ENCODE measurements around the gene INPP5F.

INPP5F gene

DNA sequence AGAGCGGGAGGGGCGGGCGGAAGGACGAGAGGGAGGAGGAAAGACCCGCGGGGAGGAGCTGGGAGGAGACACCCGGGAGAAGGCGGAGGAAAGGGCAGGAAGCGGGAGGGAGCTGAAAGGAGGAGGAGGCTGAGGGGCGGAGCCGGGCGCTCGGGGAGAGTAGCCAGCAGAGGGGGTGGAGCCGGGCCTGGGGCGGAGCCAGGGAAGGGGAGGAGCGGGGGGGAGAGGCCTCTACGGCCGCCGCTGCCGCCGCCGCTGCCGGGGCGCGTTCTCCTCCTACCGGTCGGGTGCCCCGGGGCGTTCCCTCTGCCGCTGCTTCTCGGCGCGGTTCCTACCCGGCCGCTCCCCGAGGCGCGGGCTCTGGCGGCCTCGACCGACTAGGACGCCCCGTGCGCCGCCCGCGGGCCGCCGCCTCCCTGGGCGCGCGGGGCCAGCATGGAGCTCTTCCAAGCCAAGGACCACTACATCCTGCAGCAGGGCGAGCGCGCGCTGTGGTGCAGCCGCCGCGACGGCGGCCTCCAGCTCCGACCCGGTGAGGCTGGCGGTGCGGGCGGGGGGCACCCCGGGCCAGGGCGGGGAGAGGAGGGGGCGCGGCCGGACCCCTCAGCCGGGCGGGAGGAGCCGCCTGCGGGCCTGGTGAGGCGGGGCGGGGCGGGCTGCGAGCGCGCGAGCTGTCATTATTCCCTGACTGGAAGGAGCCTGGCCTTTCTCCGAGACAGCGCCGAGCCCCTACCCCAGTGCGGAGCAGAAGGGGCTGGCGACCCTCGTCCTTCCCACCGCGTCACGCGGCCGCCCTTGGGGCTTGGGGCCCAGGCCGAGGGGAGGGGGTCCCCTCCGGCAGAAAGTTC, at the start of gene INPP5F:
Gene INPP5F, plus strand, starts transcription at position 223 of the 848 bp plus-strand sequence. Its CDS starts 213 bp downstream, at position 436.
- peak; percentile 98 to 100 (median 98) for DNase-seq (ENCODE audit: low read depth in 3 of 3)

- DNase-seq (ENCODE audit: low read depth in 3 of 3): no peak
Observed at GRCh38 chr10:119677126-119677525, 48.7 kb upstream of the INPP5F start.

- no peak for DNase-seq (ENCODE audit: low read depth in 3 of 3)
Observed at GRCh38 chr10:119677904-119678755, 47.7 kb upstream of the INPP5F start.

DNA sequence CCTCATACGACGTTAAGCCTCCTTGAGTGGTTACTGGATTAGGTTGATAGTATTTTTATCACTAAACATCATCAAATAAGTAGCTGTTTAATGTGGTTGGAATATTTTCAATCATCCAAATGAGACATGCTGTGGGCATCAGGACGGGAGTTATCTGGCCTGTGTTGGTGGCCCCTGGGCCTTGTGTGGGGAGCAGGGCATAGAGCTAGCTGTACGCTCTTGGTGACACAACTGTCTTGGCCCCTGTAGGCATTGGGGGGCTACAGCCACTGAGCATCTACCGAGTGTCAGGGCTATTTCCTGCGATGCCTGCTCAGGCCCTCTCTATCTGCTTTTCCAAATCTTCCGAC, 46.4 kb upstream of the INPP5F start:
- no peak for DNase-seq (ENCODE audit: low read depth in 3 of 3)

DNA sequence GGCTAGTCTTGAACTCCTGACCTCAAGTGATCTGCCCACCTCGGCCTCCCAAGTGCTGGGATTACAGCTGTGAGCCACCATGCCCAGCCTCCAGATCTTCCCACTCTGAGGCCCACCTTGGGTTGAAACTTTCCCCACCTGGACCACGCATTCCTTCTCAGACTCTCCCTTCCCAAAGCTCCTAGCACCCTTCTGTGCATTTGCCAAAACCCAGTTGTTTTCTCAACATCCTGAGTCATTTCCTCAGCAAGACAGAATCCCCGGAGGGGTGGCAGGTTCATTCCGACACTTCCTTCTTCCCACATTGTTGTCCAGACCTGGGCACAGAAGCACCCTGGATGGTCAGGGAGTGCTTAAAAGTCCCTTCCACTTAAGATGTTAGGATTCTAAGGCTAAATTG, 45.8 kb upstream of the INPP5F start:
- DNase-seq (ENCODE audit: low read depth in 3 of 3): no peak

- no peak for DNase-seq (ENCODE audit: low read depth in 3 of 3)
Observed at GRCh38 chr10:119680650-119681081, 45.2 kb upstream of the INPP5F start.

DNA sequence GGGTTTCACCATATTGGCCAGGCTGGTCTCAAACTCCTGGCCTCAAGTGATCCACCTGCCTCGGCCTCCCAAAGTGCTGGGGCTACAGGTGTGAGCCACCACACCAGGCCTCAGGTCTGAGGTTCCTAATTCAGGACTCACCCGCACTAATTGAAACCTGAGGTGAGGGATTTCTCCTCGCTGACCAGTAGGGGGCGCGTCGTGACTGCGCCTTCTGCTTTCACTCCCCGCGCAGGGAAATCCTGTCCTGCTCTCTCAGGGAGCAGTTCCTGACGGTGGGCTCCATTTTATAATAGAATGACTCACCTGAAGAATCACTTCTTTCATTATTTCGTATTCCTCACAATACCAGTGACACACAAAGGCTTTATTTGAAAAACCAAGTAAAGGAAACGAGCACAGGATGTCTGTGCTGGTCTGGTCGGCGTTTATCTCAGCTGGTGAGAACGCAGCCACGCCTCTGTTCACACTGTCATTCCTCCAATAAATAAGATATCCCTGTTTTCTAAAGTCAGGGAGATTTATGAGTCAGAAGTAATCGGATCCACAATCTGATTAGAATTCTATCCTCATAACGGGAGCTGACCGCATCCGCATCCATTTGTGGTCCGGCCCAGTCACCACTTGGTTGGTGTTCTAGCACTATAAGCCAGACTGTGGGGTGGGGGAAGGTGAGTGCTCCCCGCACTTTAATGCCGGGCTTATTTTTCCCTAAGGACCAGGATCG, 39.2 kb upstream of the INPP5F start:
- DNase-seq (ENCODE audit: low read depth in 3 of 3): peak; percentile 76 to 85 (median 81)

DNA sequence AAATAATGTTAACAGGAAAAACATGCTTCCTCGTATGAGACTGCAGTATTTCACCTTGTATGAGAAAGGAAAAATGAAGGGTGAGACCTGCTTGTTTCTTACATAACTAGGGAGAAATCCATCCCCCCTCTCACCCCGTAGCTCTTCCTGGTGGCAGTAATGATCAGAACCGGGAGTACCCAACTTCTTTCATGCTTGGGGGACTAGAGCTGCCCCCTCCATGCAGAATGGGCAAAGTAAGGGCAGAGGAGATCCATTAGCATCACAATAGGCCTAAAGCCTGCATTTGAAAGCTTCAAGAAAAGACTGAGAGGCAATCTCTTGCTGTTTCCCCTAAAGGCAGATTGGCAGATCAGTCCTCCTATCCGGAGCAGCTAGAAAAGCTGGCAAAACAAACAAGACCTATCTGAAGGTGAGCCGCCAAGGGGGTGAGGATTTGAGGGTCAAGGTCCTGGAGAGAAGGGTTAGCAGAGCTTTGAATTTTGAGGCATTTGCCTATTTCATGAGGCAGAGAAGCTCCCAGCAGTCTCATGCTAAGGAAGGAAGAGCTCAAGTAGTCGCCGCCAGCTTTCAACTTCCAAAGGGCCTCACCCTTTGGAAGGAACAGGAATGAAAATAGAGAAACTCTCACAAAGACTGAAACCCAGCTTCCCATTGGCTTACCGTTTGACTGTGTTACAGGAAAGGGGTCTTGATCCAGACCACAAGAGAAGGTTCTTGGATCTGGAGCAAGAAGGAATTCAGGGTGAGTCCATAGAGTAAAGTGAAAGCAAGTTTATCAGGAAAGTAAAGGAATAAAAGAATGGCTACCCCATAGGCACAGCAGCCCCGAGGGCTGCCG, 38.4 kb upstream of the INPP5F start:
- DNase-seq (ENCODE audit: low read depth in 3 of 3): no peak

DNA sequence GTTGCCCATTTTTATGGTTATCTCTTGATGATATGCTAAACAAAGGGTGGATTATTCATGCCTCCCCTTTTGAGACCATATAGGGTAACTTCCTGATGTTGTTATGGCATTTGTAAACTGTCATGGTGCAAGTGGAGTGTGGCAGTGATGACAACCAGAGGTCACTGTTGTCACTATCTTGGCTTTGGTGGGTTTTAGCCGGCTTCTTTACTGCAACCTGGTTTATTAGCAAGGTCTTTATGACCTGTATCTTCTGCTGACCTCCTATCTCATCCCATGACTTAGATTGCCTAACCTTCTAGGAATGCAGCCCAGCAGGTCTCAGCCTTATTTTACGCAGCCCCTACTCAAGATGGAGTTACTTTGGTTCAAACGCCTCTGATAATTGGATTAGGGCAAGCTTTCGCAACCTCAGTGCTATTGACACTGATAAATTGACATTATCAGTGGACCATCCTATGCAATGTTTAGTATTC, 37.8 kb upstream of the INPP5F start:
- no peak for DNase-seq (ENCODE audit: low read depth in 3 of 3)

- DNase-seq (ENCODE audit: low read depth in 3 of 3): no peak
Observed at GRCh38 chr10:119689016-119689580, 36.8 kb upstream of the INPP5F start.

DNA sequence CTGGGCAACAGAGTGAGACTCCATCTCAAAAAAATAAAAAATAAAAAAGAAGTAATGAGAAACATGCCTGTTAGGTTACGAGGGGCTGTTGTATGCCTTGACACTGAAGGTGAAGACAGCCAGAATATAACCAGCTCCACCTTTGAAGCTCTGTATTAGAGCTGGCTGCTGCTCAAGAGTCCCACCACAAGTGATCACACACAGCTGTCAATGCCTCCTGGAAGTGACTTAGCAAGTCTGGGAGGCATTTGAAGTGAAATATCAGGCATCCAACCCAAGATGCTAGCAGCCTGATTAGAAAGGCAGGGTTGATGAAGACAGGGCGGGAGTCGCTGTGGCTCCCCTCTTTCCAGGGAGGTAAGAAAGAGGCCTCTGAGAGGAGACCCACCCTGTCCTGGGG, 34.1 kb upstream of the INPP5F start:
- no peak for DNase-seq (ENCODE audit: low read depth in 3 of 3)

DNA sequence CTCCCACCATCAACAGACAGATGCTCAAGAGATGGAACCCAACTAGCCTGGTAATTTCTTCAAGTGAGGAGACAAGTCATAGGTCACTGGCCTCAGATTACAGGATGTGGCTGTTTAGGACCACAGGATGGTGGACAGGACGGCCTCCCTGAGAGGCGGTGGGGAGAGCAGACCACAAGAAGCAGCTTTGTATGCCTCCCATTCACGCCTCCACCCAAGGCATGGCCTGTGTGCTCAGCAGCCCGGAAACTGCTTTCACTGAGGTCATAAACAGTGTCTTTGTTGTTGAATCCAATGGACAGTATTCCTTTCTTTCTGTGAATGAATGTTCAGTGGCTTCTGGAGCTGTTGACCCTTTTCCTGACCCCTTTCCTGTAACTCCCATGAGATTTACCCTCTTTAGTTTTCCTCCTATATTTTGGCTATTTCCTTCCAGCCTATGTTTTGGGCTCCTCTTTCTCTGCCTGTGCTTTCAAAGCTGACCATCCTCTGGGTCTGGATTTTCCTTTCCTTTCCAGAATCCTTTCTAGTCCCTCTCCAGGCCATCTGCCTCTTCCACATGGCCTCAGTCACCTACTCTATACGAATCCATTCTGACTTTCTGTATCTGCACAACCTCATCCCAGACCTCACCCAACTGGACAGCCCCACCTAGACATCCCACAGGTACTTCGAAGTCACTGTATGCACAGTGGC, 32.4 kb upstream of the INPP5F start:
- no peak for DNase-seq (ENCODE audit: low read depth in 3 of 3)

DNA sequence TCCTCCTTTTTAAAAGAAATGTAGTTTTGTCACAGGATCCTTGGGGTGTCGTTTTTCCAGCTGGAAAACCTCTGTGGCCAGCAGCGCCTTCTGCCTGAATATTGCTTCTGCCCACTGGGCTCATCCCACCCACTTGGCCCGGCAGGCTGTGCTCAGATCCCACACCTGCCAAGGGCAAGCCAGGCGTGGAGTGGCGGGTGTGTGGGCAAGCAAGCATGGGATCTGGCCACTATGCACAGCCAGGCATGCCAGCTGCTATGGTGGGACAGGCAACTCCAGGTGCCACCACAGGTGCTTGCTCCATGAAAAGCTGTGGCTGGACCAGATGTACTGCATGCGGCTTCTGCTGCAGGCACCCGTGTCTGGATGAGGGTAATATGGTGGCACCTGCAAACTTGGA, 31.2 kb upstream of the INPP5F start:
- DNase-seq (ENCODE audit: low read depth in 3 of 3): no peak

DNA sequence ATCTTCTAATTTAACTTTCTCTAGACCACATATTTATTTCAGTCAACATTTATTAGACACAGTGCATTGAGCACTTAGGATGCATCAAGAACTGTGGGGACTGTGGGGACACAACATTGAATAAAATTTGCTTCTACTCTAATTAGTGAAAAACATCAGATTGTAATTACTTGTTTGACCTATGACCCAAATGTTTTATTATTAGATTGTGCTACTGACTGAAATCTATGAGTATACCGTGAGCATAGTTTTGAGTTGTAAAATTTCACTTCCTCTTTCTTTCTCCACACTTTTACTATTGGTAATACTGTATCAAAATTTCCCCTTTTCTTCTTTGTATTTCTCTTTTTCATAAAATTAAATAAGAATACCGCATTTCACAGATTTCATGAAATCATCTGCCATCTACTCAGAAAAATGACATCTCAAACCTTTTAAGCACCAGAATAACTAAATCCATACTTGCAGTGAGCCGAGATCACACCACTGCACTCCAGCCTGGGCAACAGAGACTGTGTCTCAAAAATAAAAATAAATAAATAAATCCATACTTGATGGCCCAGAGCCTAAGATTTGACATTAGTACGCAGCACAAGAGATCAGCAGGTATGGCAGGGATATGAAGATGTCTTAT, 25.4 kb upstream of the INPP5F start:
- DNase-seq (ENCODE audit: low read depth in 3 of 3): no peak

DNA sequence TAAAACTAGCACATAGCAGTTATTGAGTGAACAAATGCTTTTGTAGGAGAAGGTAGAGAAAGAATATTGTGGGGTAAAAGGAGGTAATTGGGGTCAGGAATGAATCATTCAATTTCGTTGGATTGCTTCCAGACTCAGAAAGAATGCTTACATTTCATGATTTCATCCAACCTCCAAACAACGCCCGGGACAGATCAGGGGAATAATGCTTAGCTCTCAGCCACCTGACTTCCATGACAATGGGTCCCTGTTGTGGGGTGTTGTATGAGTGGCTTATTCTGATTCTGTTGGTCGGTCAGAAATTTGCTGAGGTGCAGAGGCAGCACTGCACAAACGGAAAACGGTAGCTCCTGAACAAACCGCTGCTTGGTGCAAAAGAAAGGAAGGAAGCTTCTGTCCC, 24.0 kb upstream of the INPP5F start:
- no peak for DNase-seq (ENCODE audit: low read depth in 3 of 3)

GRCh38 chr10:119702583-119702982, 23.3 kb upstream of the INPP5F start:
- no peak for DNase-seq (ENCODE audit: low read depth in 3 of 3)

GRCh38 chr10:119703903-119704508, 21.8 kb upstream of the INPP5F start:
- DNase-seq (ENCODE audit: low read depth in 3 of 3): no peak

DNA sequence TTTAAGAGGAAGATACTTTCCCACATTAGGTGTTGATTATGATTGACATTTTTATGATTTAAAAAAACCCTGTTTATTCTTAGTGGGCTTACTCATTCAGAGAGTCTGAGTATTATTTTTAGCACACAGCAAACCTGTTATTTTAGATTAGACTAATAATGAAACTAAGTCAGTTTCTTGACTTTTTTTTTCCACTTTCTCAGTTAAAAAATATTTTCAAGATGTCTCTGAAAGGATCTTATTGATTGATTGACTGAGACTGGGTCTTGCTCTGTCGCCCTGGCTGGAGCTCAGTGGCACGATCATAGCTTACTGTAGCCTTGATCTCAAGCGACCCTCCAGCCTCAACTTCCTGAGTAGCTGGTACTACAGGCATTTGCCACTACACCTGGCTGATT, 20.4 kb upstream of the INPP5F start:
- no peak for DNase-seq (ENCODE audit: low read depth in 3 of 3)

All from stimulated activated CD4-positive, alpha-beta T cell treated with anti-CD3 and anti-CD28 coated beads, TNF-alpha, amount 100 ng/mL, for 48 hours (primary cell).